ENCODE results near the gene PSD.
A peak's percentile ranks its signal among the peaks of the same experiment; 100 is the strongest.

The PSD gene

DNA sequence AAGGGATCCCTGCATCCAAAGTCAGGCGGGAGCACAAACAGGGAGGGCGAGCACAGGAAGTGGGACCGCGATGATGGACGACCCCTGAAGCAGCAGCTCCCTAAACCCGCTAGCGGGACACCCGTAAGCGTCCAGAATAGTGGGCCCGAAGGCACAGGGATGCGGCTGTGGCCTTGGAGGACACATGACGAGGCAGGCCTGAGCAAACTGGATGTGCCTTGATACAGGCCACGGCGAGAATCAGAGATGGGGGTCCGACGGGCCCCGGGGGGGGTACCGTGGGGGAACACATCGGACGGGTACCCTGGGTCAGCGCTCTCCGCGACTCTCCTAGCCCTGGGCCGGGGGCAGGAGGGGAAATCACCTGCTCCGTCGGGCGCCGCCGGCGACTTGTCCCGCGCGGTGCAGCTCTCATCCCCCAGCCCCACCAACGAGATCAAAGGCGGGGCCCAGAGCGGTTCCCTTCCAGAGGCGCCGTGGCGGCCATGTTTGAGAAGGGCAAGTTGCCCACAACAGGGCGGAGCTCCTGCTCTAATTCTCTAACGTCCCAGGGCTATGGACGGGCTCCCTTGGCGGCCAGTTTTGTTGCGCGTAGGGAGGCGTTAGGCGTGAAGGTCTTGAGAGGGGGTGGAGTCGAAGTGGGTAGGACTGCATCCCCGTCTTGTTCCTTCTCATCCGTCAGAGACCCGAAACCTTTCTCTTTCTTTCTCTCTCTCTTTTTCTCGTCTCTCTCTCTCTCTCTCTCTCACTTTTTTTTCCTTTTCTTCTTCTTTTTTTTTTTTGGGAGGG lies 13.8 kb upstream of the PSD start, which contains the start of gene CUEDC2:
TSS of gene CUEDC2 (minus strand) at position 413 of the 789 bp plus-strand sequence. CDS start 7,386 bp downstream, outside the sequence.
- no peaks in the 10 kb centered on the region for H3K27me3 ChIP-seq (ENCODE audit: insufficient read depth, poor library complexity, severe bottlenecking)
- H3K4me3 ChIP-seq (replicated peaks; ENCODE audit: insufficient read depth, low read length), result peak within 1 kb of the TSS; percentile 86
- TF ChIP-seq SPI1 (IDR thresholded peaks at IDR 0.05; ENCODE audit: borderline replicate concordance, low read depth) (peak; percentile 42; the same call in 1 of the 2 replicates), GABPA (IDR thresholded peaks at IDR 0.05; ENCODE audit: low read depth) (peak; percentile 25; the same call in 1 of the 2 replicates), POLR2AphosphoS5 (IDR thresholded peaks at IDR 0.05; ENCODE audit: low read depth) (peak; percentile 84), CTCF (IDR thresholded peaks at IDR 0.05; ENCODE audit: insufficient read depth, low read length) (no peak)
- TF ChIP-seq, protein P1, sequence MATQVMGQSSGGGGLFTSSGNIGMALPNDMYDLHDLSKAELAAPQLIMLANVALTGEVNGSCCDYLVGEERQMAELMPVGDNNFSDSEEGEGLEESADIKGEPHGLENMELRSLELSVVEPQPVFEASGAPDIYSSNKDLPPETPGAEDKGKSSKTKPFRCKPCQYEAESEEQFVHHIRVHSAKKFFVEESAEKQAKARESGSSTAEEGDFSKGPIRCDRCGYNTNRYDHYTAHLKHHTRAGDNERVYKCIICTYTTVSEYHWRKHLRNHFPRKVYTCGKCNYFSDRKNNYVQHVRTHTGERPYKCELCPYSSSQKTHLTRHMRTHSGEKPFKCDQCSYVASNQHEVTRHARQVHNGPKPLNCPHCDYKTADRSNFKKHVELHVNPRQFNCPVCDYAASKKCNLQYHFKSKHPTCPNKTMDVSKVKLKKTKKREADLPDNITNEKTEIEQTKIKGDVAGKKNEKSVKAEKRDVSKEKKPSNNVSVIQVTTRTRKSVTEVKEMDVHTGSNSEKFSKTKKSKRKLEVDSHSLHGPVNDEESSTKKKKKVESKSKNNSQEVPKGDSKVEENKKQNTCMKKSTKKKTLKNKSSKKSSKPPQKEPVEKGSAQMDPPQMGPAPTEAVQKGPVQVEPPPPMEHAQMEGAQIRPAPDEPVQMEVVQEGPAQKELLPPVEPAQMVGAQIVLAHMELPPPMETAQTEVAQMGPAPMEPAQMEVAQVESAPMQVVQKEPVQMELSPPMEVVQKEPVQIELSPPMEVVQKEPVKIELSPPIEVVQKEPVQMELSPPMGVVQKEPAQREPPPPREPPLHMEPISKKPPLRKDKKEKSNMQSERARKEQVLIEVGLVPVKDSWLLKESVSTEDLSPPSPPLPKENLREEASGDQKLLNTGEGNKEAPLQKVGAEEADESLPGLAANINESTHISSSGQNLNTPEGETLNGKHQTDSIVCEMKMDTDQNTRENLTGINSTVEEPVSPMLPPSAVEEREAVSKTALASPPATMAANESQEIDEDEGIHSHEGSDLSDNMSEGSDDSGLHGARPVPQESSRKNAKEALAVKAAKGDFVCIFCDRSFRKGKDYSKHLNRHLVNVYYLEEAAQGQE (IDR thresholded peaks at IDR 0.05; ENCODE audit: insufficient replicate concordance, low read depth), result peak; percentile 59
- DNase-seq (ENCODE audit: low read depth in 1 of 2, low spot score in 1 of 2), result peak; percentile 94 to 98
- H3K27ac ChIP-seq (replicated peaks), result peak within 1 kb of the TSS; percentile 86

DNA sequence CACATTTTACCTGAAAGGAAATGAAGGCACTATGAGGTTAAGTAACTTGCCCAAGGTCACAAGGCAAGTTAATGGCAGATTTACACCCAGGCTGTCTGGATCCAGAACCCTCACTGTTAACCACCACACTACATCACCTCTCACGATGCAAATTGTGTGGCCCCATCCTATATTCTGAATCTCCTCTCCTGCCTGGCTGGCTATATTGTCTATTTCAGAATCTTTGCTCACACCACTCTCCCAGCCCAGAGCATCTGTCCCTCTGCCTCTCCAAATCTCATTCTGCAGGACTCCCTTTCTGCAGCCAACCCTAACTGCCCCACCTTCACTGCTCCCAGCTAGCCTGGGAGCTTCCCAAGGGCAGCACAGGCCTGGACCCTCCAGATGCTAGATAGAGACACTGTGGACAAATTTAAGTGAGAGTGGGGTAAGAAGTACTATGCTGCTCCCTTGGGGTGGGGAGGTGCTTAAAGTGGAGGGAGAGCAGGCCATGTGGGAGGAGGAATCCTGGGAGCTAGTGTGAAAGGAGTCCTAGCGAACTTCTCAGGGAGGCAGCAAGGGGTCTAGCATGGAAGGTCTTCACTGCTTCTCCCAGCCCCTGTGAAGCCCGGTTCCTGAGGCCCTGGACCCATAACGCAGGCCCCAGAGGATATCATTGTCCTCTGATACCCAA lies 13.0 kb upstream of the PSD start:
- no peak for DNase-seq (ENCODE audit: low read depth in 1 of 2, low spot score in 1 of 2)
- H3K4me3 ChIP-seq (replicated peaks; ENCODE audit: insufficient read depth, low read length), result peak overlapping the region; percentile 86
- H3K27me3 ChIP-seq (ENCODE audit: insufficient read depth, poor library complexity, severe bottlenecking), result no peaks in the 10 kb centered on the region
- TF ChIP-seq GABPA (IDR thresholded peaks at IDR 0.05; ENCODE audit: low read depth), result no peak
- TF ChIP-seq, protein P1 (IDR thresholded peaks at IDR 0.05; ENCODE audit: insufficient replicate concordance, low read depth), result no peak
- TF ChIP-seq POLR2AphosphoS5 (IDR thresholded peaks at IDR 0.05; ENCODE audit: low read depth), result no peak
- TF ChIP-seq SPI1 (IDR thresholded peaks at IDR 0.05; ENCODE audit: borderline replicate concordance, low read depth), result no peak
- no peak for TF ChIP-seq CTCF (IDR thresholded peaks at IDR 0.05; ENCODE audit: insufficient read depth, low read length)
- peak overlapping the region; percentile 86 for H3K27ac ChIP-seq (replicated peaks)

DNA sequence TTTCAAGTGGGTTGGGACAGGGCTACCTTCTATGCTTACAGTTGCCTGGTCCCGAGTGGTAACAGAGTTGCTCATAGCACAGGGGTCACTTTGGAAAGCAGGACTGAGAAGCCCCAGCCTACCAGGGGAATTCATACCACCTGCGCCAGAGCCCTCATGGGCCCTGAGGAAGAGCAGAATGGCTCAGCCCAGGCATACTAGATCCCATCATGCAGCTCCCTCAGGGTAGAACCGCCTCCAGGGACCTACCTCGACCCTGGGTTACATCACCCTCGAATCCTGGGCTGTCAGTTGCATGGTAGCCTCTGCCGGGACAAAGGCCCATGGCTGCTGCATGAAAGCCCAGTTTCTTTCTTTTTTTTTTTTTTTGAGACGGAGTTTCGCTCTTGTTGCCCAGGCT lies 10.9 kb upstream of the PSD start:
- DNase-seq (ENCODE audit: low read depth in 1 of 2, low spot score in 1 of 2), result no peak
- Histone ChIP-seq H3K27me3 (ENCODE audit: insufficient read depth, poor library complexity, severe bottlenecking) (no peaks in the 10 kb centered on the region), H3K4me3 (replicated peaks; ENCODE audit: insufficient read depth, low read length) (no peak overlapping the region), H3K27ac (replicated peaks) (no peak overlapping the region)
- no peak for TF ChIP-seq SPI1 (IDR thresholded peaks at IDR 0.05; ENCODE audit: borderline replicate concordance, low read depth)
- TF ChIP-seq, protein P1 (IDR thresholded peaks at IDR 0.05; ENCODE audit: insufficient replicate concordance, low read depth), result no peak
- TF ChIP-seq CTCF (IDR thresholded peaks at IDR 0.05; ENCODE audit: insufficient read depth, low read length), result no peak
- TF ChIP-seq POLR2AphosphoS5 (IDR thresholded peaks at IDR 0.05; ENCODE audit: low read depth), result no peak
